Globus pallidus (tissue), 1 donor: Measurements from ENCODE around the gene SCUBE1.
"Not testable (repeated sequence)": the region's sequence is repeated elsewhere in the genome, so short reads cannot be mapped to it uniquely, and the experiment has no call there.

ENCODE experiments used
- DNase-seq: peaks from one replicate; pipeline ENCODE4 v3.0.0-alpha.2; 2015; ENCODE audit warnings: low spot score

Gene SCUBE1

DNA sequence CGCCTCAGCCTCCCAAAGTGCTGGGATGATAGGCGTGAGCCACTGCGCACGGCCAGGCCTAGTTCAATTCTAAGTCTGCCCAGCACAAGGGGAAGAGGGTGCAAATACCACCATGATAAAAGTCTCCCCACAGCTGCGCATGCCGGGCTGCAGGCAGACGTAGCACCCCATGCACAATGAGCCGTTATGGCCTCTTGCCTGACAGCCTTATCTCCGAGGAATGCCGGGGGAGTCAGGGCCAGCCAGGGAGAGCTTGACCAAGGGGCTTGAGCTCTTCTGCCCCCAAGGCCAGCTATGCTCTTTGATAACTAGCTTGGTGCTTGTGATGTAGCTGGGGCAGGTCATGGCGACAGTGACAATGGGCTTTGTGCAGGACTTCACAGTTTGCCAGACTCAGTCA, 13.7 kb upstream of the SCUBE1 start:
- DNase-seq: no peak

DNA sequence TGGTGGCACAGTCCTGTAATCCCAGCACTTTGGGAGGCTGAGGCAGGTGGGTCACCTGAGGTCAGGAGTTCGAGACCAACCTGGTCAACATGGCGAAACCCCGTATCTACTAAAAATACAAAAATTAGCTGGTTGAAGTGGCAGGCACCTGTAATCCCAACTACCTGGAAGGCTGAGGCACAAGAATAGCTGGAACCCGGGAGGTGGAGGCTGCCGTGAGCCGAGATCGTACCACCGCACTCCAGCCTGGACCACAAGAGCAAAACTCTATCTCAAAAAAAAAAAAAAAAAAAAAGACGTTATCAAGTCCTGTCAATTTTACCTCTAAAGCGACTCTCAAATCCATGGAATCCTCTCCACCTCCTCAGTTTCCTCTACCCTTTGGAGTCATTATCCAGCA, 12.5 kb upstream of the SCUBE1 start:
- not testable (repeated sequence) for DNase-seq

DNA sequence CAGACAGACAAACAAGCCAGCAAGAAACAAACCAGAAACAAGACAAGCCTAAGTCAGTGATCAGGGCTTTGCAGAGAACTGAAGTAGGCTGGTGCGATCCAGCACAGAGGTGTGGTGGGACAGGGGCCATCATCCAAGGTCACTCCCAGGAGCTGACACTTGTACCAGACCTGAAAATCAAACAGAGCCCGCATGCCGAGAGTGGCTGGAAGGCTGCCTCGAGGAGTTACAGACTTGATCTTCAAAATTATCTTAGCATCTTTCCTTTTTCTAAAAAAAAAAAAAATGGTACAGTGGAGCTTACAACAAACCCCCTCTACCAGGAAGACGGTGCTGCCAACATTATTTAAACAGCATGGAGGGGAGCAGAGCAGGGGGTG, 8.8 kb upstream of the SCUBE1 start:
- DNase-seq: no peak

DNA sequence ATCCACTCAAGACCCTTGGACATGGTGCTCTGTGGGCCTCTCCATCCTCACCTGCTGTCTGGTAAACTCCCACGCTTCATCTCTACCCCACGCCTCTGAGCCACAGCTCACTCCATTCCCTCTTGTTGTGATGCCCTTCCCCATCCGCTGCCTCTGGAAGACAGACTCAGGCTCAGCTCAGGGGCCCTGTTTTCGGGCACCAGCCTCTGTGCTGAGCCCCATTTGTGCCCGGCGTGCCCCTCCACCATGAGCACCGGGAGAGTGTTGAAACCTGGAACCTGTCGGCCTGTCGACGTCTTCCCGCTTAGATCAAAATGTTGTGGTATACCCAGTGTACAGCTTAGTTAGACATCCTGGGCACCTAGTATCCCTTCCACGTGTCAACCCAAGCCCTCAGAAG, 6.5 kb upstream of the SCUBE1 start:
- DNase-seq: no peak

DNA sequence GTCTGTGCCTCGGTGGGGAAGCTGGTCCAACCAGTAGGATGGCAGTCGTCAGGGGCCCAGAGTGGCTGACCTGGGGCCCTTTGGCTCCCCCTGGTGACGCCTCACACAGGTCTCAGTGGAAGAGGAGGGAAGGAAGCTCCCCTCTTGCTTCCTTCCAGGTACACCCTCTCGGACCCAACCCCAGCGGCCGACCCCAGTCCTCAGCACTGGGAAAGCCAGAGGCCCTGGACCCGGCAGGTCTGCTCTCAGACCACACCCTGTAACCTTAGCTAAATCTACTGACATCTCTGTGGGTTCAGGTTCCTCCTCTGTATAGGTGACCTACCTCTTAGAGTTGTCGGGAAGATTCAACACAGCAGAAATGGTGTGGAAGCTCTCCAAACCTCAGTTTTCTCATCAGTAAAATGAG, 3.4 kb upstream of the SCUBE1 start:
- DNase-seq: peak; percentile 7

DNA sequence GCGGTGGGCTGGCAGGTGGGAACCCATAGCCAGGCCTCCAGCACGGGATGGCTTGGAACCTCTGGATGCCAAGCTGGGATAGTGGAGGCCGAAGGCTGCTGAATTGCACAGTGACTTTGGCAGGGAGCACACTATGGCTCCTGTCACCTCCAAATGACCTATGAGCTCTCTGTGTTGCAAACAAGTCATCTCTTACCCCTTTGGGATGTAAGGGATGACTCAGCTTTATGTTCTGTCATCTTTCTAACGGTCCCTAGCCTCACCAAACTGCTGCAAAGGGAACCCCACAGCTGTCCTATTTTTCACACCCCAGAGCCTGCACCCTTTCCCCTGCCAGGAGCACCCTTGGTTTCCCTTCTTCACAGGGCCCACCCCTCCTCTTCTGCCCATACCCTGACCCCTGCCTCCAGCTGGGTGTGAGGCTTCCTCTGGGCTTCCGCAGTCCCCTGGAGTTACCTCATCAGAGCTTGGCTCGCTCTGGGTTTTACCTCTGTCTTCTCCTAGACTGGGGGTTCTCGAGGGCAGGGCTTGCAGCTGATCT, 2.7 kb upstream of the SCUBE1 start:
- DNase-seq: no peak

DNA sequence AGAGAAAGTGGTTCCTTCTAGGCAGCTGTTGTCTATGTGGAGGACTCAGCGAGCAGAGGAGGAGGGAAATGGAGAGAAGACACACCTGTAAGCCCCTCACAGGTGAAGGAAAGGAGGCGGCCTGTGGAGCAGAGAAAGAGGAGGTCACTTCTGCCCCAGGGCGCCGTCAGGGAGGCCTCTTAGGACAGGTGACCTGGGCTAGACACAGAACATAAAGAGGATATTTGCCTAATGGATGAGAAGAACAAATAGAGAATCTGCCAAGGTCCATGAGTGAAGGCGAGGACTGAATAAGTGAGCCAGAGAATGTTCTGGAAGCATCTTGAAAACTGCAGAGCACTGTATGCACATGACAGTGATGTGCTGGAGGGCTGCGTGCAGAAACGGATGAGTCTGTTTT, 2.2 kb upstream of the SCUBE1 start:
- no peak for DNase-seq

DNA sequence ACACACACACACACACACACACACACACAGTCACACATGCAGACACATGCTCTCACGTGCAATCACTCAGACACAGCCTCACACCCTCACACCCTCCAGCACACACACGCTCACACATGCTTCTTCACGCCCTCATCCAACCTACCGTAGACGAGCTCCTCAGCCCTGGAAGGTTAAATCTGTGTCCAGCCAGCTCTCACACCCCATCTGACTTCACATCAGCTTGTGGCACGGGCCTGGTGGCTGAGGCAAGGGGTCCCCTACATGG, 1.3 kb upstream of the SCUBE1 start:
- no peak for DNase-seq

DNA sequence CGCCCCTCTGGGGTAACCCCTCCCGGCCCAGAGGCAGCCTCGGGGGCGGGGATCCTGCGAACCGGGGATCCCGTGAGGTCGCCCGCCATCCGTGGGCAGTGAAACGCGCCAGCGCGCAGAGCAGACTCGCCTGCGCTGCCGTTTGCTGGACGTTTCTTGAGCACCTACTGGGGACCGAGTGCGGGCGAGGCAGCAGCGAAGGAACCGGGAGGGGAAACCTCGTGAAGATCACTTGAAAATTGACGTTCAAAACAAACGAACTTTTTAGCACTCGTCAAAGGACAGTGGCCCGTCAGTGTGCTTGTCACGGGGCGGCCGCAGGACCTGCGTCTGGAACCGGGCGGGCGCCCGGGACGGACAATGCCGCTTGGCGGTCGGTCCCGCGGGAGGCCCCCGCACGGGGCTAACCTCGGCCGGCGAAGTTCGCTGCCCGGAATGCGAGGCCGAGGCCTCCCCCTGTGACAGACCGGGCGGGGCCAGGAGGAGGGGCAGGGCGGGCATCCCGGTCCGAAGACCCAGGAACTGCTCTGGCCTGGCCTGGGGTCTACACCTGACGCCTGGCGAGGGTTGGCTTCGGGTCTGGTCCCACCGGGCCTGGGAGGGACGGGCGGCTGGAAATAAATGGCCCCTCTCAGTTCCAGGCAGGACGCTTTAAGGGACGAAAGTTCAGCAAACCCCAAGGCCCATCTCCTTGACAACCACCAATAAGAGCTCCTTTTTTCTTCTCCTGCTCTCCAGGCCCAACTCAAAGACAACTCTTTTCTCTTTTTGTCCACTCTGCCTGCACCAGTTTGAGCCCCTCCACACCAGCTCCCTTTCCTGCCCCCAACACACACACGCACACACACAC, 723 bp upstream of the SCUBE1 start:
- no peak for DNase-seq

DNA sequence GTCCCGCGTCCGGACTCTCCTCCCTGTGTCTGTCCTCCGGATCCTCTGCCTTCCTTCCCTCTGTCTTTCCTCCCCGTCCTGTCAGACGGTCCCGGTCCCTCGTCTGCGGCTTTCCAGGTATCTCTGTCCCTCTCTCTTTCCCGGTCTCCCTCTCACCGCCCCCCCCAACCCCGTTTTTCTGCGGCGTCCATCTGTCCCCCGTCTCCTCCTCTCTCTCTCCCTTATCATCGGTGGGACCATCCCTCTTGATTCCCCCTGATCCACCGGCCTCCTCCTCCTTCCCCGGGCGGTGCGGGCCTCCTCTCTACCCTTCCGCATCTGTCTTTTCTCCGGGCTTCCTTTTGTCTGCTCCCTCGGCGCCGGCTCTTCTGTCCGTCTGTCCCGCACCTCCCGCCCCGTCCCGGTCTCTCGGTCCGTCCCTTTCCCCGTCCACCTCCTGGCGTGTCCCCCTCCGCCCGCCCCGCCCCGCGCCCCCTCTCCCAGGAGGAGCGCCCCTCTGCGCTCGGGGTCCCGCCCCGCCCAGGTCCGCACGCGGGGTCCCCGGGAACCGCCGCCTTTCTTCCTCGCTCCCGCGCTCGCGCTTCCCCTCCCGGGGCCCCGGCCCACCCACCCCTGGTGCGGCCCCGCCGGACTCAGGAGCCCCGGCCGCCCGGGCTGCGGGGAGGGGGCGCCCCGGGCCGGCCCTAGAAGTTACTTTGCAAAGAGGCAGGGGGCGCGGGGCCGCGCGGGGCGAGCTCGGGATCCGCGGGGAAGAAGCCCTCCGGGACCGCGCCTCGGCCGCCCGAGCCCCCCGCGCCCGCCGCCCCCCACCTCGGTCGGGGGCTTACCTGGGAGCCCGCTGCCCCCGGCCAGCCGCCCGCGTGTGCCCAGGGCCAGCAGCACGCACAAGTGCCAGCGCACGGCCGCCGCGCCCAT, 568 bp downstream of the SCUBE1 start:
- no peak for DNase-seq

DNA sequence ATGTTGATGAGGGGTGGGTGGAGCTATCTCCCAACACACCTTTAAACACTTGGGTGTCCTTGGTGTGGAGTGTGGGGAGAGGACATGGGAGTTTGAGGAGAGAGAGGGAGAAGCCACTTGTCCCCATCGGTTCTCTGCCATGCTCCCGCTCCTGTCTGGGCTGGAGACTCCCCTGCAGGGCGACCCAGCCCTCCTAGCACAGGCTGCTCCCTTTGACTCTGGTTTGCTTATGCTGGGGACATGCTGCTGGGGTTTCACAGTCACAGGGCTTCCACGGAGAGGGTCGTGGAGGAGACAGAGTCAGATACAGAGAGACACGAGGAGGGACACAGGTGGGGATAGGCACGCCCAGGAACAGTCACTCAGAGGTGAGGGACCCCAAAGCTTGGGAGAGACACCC, 1.6 kb downstream of the SCUBE1 start:
- no peak for DNase-seq

DNA sequence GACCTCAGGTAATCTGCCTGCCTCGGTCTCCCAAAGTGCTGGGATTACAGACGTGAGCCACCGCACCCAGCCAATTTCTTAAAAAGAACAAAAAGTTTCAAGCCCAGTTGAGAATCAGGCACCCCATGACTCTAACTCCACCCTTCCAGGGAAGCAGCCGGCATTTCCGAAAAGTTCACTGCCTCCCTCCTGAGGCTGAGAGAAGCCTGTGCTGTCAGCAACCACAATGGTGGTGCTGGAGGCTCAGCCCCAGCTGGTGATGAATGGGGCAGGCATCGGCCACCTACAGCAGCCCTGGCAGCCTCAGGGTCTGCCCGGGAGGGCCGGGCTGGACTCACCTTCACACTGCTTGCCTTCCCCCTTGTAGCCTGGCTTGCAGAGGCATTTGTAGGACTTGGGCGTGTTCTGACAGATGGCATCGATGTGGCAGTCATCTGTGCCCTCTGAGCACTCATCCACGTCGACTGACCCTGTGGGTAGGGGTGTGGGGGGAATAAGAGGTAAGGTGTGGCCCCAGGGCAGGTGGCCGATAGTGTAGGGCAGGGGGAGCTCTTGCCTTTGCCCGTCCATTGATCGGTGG, 4.3 kb downstream of the SCUBE1 start:
- no peak for DNase-seq

DNA sequence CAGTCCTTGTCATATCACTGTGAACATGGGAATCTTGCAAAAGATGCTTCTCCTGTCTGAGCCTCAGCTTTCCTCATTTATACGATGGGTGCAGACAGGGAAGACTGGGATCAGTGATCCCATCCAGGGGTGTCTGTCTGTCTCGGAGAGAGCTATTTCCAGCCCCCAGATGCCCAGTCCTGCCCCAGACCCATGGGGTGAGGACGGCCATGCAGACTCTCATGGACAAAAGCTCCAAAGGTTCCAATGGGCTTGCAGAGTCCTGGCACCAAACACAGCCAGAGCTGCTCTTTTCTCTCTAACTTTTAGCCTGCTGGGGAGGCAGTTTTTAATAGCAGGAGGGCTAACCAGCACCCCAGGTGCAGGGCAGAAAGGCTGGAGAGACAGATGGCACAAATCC, 5.2 kb downstream of the SCUBE1 start:
- no peak for DNase-seq

DNA sequence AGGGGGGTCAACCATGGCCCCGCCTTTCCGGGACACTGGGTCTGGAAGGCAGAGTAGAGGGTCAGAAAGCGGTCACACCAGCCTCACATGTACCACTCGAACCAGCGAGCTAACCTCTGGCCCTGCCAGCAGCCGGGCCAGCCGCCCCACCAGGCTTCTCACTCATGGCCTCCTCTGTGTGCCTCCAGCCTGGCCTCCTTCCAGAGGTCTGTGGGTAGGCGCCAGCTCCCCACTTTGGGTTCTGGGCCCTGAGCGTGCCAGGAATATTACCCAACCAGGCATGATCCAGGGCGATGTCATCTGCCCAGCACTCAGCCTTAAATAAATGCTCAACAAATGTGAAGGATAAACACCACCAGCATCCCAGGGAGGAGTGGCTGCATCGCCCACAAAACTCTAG, 5.8 kb downstream of the SCUBE1 start:
- no peak for DNase-seq

DNA sequence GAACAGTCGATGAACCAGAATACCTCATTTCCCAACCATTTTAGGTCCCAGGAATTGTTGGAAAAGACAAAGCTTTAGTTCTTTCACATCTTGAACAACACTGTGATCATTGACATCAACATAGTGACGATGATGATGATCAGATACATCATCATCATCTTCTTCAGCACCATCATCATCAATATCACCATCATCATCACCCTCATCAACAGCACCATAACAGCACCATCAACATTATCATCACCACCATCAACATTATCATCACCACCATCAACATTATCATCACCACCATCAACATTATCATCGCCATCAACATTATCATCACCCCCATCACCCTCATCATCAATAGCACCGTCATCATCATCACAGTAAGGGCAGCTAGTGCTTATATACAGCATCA, 8.8 kb downstream of the SCUBE1 start:
- no peak for DNase-seq

DNA sequence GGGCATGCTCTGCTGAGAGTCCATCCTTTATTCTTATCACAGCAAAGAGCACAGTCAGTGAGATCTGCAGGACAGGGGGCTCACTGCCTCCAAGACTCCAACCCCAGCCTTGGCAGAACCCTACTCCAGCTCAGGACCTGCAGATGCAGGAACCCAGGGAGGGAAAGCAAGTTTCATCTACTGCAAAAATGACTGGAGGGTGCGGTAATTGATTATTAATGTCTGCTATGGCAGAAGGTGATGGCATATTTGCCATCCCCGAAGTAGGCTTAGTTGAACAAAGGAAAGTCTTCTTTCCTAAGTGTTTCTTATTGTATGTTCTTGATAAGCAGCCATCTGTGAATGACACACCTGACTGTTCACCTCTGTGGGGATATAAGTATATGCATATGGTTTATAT, 9.2 kb downstream of the SCUBE1 start:
- no peak for DNase-seq

DNA sequence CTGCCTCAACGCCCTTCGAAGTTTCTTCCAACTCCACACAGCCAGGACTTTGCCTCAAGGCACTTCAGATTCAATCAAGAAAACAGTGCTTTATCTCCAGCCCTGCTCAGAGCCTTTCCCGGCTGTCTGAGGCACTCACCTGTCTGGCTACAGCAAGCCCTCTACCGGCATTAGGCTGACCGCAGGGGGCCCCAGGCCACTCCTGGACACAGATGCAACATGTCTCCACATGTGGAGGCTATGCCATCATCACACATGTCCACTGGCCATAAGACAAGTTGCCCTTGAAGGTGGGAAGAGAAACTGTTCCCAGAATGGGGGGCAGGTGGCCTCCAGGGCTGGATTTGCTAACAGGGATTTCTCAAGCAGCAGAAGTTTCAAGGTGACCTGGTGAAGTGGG, 10.0 kb downstream of the SCUBE1 start:
- no peak for DNase-seq

DNA sequence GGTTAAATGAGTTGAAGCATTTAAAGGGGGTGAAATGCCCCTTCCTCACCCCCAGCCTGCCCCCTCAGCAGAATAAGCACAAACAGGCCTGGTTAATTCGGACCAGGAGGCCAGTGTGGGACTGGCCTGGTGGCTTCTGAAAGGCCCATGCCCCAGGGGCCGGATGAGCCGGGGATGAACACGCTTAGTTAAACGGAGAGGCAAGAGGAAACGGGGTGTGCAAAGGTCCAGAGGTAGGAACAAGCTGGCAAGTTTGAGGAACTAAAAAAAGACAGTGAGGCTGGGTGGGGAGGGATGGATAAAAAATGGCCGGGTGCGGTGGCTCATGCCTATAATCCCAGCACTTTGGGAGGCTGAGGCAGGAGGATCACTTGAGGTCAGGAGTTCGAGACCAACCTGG, 11.5 kb downstream of the SCUBE1 start:
- no peak for DNase-seq

DNA sequence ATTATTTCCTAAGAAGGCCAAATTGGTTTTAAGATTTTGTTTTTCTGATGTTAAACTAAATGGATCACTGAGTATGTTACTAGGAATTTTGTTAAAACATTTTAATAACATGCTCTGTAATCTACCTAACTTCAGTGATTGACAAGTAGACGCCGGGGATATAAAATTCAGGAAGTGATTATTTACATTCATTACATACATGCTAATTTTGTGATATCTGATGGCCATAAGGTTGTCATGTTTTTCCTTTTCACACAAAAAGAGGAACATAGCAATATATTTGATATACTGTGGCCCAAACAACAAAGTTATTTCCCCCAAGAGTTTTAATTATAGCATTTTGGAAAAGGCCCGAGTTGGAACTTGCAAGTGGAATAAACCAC, 12.1 kb downstream of the SCUBE1 start:
- DNase-seq: no peak

DNA sequence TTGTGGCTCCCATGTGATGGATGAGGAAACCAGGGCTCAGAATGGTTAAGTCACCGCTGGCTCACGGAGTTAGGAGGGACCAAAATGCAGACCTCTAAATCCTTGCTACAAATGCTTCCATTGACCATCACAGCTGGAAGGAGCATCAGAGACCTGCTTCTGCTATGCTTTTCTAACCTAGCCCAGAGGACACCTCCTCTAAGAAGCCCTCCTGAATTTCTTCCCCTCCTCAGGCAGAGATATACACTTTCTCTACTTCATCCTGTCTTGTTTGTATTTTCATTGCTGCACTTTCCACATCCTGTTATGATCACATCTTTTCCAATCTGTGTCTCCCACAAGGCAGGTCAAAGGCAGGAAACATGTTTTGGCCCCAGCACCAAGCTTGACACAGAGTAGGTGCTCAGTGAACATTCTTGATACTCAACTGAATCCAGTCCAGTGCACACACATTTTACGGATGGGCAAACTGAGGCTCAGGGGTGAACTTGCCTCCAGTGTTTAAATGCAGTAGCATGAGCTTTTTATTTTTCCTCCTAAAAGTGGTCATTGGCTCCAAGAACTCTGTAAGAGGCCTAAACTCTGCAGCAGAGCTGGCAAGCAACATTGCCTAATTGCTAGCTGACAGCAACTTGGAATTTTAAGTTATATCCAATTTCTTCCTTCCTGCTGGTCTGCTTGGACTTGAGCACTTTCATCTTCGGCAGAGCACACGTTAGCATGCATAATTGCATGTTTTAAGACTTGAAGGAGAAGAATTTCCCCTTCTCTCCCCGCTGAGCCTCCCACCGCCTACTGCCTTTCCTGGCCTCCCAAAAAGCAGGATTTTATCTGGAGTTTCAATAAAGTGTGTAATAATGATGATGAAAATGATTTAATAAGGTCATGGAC, 12.7 kb downstream of the SCUBE1 start:
- DNase-seq: no peak

DNA sequence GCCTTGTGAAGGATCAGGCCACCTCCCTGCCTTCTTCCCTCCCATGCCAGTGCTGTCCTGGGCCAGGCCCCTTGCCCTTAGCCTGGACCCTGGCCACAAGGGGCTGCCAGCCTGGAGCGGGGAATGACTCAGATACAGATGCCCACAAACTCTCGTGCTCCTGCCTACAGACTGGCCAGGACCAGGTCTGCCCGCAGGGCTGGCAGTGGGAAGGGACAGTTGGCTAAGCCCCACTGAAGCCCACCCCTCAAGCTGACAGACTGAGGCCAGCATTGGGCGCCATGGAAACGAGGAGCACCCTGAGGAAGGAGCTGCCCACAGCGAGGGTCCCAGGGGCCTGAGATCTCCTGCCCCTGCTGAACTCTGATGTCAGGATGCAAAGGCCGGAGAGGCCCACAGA, 14.1 kb downstream of the SCUBE1 start:
- no peak for DNase-seq

DNA sequence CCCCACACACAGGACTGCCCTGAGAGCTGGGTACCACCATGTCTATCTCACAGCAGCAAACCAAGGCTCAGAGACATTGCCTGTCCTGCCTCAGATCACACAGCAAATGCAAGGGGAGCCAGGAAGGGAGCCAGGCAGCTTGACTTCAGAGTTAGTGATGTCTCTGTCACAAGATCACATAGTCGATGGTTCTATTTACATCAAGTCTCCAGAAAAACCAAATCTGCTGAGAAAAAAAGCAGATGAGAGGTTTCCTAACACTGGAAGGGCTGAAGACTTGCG, 16.1 kb downstream of the SCUBE1 start:
- DNase-seq: no peak
